Left forelimb (tissue), 1 donor: ENCODE measurements around the gene AKTIP.
"Not testable (repeated sequence)": the region's sequence is repeated elsewhere in the genome, so short reads cannot be mapped to it uniquely, and the experiment has no call there.

ENCODE experiments used
- DNase-seq: peaks from one replicate; pipeline ENCODE4 v3.0.0-alpha.2; 2018; ENCODE audit warnings: low spot score

AKTIP gene

GRCh38 chr16:53515259-53515658 is 12.2 kb upstream of the AKTIP start:
- DNase-seq, result no peak

GRCh38 chr16:53512795-53513194 is 9.8 kb upstream of the AKTIP start:
- not testable (repeated sequence) for DNase-seq

GRCh38 chr16:53511403-53512280 is 8.6 kb upstream of the AKTIP start:
- DNase-seq, result no peak

GRCh38 chr16:53511084-53511402 is 8.0 kb upstream of the AKTIP start:
- no peak for DNase-seq

- no peak for DNase-seq
Measured at GRCh38 chr16:53510704-53511070, 7.7 kb upstream of the AKTIP start.

GRCh38 chr16:53509906-53510703 is 7.1 kb upstream of the AKTIP start:
- DNase-seq, result peak; percentile 73

- no peak for DNase-seq
Measured at GRCh38 chr16:53507464-53508179, 4.6 kb upstream of the AKTIP start.

GRCh38 chr16:53506254-53506653 is 3.2 kb upstream of the AKTIP start:
- no peak for DNase-seq

- DNase-seq, result no peak
Measured at GRCh38 chr16:53504665-53505064, 1.7 kb upstream of the AKTIP start.

GRCh38 chr16:53503991-53504663 is 1.1 kb upstream of the AKTIP start:
- peak; percentile 73 for DNase-seq

GRCh38 chr16:53503270-53503923 is 388 bp upstream of the AKTIP start:
- peak; percentile 100 for DNase-seq

GRCh38 chr16:53501216-53501859 is 1.7 kb downstream of the AKTIP start:
- no peak for DNase-seq

GRCh38 chr16:53498984-53499383 is 4.0 kb downstream of the AKTIP start:
- no peak for DNase-seq

GRCh38 chr16:53495325-53495724 is 7.7 kb downstream of the AKTIP start:
- no peak for DNase-seq

- no peak for DNase-seq
Measured at GRCh38 chr16:53494636-53495035, 8.4 kb downstream of the AKTIP start.

- no peak for DNase-seq
Measured at GRCh38 chr16:53492503-53492902, 10.5 kb downstream of the AKTIP start.

GRCh38 chr16:53489755-53490154 is 13.3 kb downstream of the AKTIP start:
- no peak for DNase-seq

- no peak for DNase-seq
Measured at GRCh38 chr16:53486230-53486629, 16.8 kb downstream of the AKTIP start.

GRCh38 chr16:53484542-53484941 is 18.5 kb downstream of the AKTIP start:
- no peak for DNase-seq

GRCh38 chr16:53482123-53482522 is 20.9 kb downstream of the AKTIP start:
- no peak for DNase-seq

GRCh38 chr16:53480394-53480793 is 22.6 kb downstream of the AKTIP start:
- DNase-seq, result no peak
